ENCODE data around the gene MIOX.

- no peak for TF ChIP-seq CTCF (IDR thresholded peaks at IDR 0.05 in 4 of 5, conservative IDR thresholded peaks at IDR 0.05 in 1 of 5)
- peak; percentile 57 to 58 for TF ChIP-seq POLR2A (IDR thresholded peaks at IDR 0.05)
These were observed 44.4 kb downstream of the MIOX start for GRCh38 chr22:50530877-50531545.
